HFFc6 (cell line): ENCODE measurements around the gene CA9. TPM values are rescaled to one million over a fixed set of nuclear protein-coding genes. Genes with fewer than 3 reads are reported as not detected.
A peak's percentile ranks its signal among the peaks of the same experiment; 100 is the strongest.

Experiments
- DNase-seq: peaks from one replicate; pipeline ENCODE4 v3.0.0-alpha.2; 2018
- H3K27ac Mint-ChIP-seq: 2 replicates; pipeline ENCODE4 v1.8.0; 2020; ENCODE audit warnings: mild to moderate bottlenecking, mixed read lengths
- H3K27me3 Mint-ChIP-seq: 2 replicates; pipeline ENCODE4 v1.8.0; 2021; ENCODE audit warnings: mild to moderate bottlenecking, moderate library complexity, mixed read lengths; ENCODE audit not compliant: insufficient read depth
- H3K36me3 Mint-ChIP-seq: 2 replicates; pipeline ENCODE4 v1.8.0; 2021; ENCODE audit warnings: low read depth, mixed read lengths
- H3K4me1 Mint-ChIP-seq: 2 replicates; pipeline ENCODE4 v1.8.0; 2020; ENCODE audit warnings: low read depth, mixed read lengths
- H3K4me3 Mint-ChIP-seq: 2 replicates; pipeline ENCODE4 v1.8.0; 2020; ENCODE audit warnings: mild to moderate bottlenecking, moderate library complexity, mixed read lengths
- H3K9me3 Mint-ChIP-seq: 2 replicates; pipeline ENCODE4 v1.8.0; 2020; ENCODE audit warnings: mild to moderate bottlenecking, mixed read lengths
- CTCF ChIP-seq: fragments of 200-600 bp; sonication (generic); IDR thresholded peaks from 2 replicates; pipeline ENCODE4 v1.5.0; 2021; ENCODE audit warnings: antibody characterized with exemption, mild to moderate bottlenecking
- total RNA-seq, 6 experiments: library from RNA; stranded (reverse); fragmentation: NEBNext Ultra II Directional; extraction: Animal tissue kit (Norgen Biotek cat#: 25700); gene quantifications; 2 replicates in 1 of 6; 3 replicates in 5 of 6; pipeline ENCODE4 v1.2.3, GENCODE V29; 2021

The CA9 gene
- total RNA-seq, 6 experiments from 2014 or later: 0.28 TPM; not detected in 5

GRCh38 chr9:35717132-35717870 is 43.6 kb downstream of the CA9 start:
- Mint-ChIP-seq H3K36me3 (peaks cover 64% of the 10 kb centered on the region), H3K27ac (no peak overlapping the region; the same call in 1 of the 2 replicates)
- DNase-seq: no peak

GRCh38 chr9:35718721-35719511 is 45.2 kb downstream of the CA9 start:
- no peaks in the 10 kb centered on the region for H3K9me3 Mint-ChIP-seq
- DNase-seq: no peak
- H3K27me3 Mint-ChIP-seq: peaks cover 2% of the 10 kb centered on the region
- H3K27ac Mint-ChIP-seq: peak overlapping the region; percentile 78
- H3K4me3 Mint-ChIP-seq: no peak overlapping the region
- no peak for TF ChIP-seq CTCF
- peaks cover 44% of the 10 kb centered on the region for H3K4me1 Mint-ChIP-seq
- peaks cover 74% of the 10 kb centered on the region for H3K36me3 Mint-ChIP-seq

More at GRCh38 chr9:35717132-35717870, 43.6 kb downstream of the CA9 start:
- no peak overlapping the region for H3K4me3 Mint-ChIP-seq
- peaks cover 2% of the 10 kb centered on the region for H3K27me3 Mint-ChIP-seq
- H3K4me1 Mint-ChIP-seq: peaks cover 35% of the 10 kb centered on the region
- H3K9me3 Mint-ChIP-seq: no peaks in the 10 kb centered on the region
- no peak for TF ChIP-seq CTCF

- H3K27ac Mint-ChIP-seq: peak overlapping the region; percentile 78
- no peak overlapping the region for H3K4me3 Mint-ChIP-seq
- peaks cover 78% of the 10 kb centered on the region for H3K36me3 Mint-ChIP-seq
- peaks cover 48% of the 10 kb centered on the region for H3K4me1 Mint-ChIP-seq
- DNase-seq: no peak
- H3K27me3 Mint-ChIP-seq: peaks cover 2% of the 10 kb centered on the region
- no peak for TF ChIP-seq CTCF
- H3K9me3 Mint-ChIP-seq: no peaks in the 10 kb centered on the region
These were observed 45.8 kb downstream of the CA9 start for GRCh38 chr9:35719546-35719945.

GRCh38 chr9:35723426-35723825 is 49.7 kb downstream of the CA9 start:
- Mint-ChIP-seq H3K4me1 (peaks cover 39% of the 10 kb centered on the region), H3K27ac (peak overlapping the region; percentile 20; the same call in 1 of the 2 replicates), H3K27me3 (peaks cover 2% of the 10 kb centered on the region), H3K9me3 (no peaks in the 10 kb centered on the region), H3K4me3 (no peak overlapping the region), H3K36me3 (peaks cover 54% of the 10 kb centered on the region)
- no peak for TF ChIP-seq CTCF
- no peak for DNase-seq

GRCh38 chr9:35723908-35724307 is 50.2 kb downstream of the CA9 start:
- no peak for DNase-seq
- Mint-ChIP-seq H3K4me1 (peaks cover 39% of the 10 kb centered on the region), H3K27ac (peak overlapping the region; percentile 20), H3K27me3 (peaks cover 2% of the 10 kb centered on the region), H3K36me3 (peaks cover 53% of the 10 kb centered on the region), H3K4me3 (no peak overlapping the region), H3K9me3 (no peaks in the 10 kb centered on the region)
- no peak for TF ChIP-seq CTCF
